Spinal cord (tissue), 10 donors: ENCODE measurements around the gene C1QTNF8. TPM values are rescaled to one million over a fixed set of nuclear protein-coding genes. Genes with fewer than 3 reads are reported as not detected.
"Not testable (repeated sequence)": the region's sequence is repeated elsewhere in the genome, so short reads cannot be mapped to it uniquely, and the experiment has no call there.

Source experiments
- DNase-seq, 6 donors: peaks; one replicate each; pipeline versions ENCODE4 v3.0.0 to v3.0.0-alpha.2; 2013 to 2015; ENCODE audit warnings: low spot score in 6 of 6, low read depth in 4 of 6
- H3K27ac ChIP-seq: one replicate; pipeline ENCODE4 v1.5.1; 2013; ENCODE audit warnings: low read depth, low read length, control low read depth
- H3K27me3 ChIP-seq: one replicate; pipeline ENCODE4 v1.6.1; 2013; ENCODE audit warnings: low read length; ENCODE audit not compliant: control insufficient read depth, insufficient read depth
- H3K36me3 ChIP-seq: one replicate; pipeline ENCODE4 v1.6.1; 2013; ENCODE audit warnings: low read length; ENCODE audit not compliant: control insufficient read depth, insufficient read depth
- H3K4me1 ChIP-seq: one replicate; pipeline ENCODE4 v1.6.1; 2013; ENCODE audit warnings: low read length; ENCODE audit not compliant: control insufficient read depth, insufficient read depth
- H3K4me3 ChIP-seq: one replicate; pipeline ENCODE4 v1.5.1; 2013; ENCODE audit warnings: low read depth, low read length, control low read depth
- H3K9me3 ChIP-seq: one replicate; pipeline ENCODE4 v1.6.1; 2013; ENCODE audit warnings: low read length; ENCODE audit not compliant: control insufficient read depth, insufficient read depth
- WGBS: methylation state at CpG from one replicate; pipeline ENCODE4 v1.1.5; 2013; ENCODE audit warnings: missing lambda C conversion rate; ENCODE audit not compliant: insufficient coverage; 5-methylcytosine and 5-hydroxymethylcytosine counted together
- polyA plus RNA-seq, 2 donors: library from polyadenylated mRNA; unstranded; fragments of 120-200 nt; gene quantifications; one replicate each; pipeline ENCODE4 v1.2.1, GENCODE V29; 2013; ENCODE audit not compliant: insufficient read length in 2 of 2
- total RNA-seq, 2 donors: library from RNA; depleted of rRNA in 1 of 2; stranded (reverse); fragments of 120-200 nt in 1 of 2; fragments of >200 nt in 1 of 2; gene quantifications; one replicate each; pipeline versions ENCODE4 v1.2.3 to v1.2.4, GENCODE V29; 2013 to 2014
- donor health status: healthy.

Gene C1QTNF8
- total and polyA plus RNA-seq, 4 donors: 0.17 to 0.59 (median 0.24) TPM

- 83% methylated on average over 16 of the region's 18 CpGs for WGBS
- Histone ChIP-seq H3K9me3 (no peaks in the 10 kb centered on the region), H3K4me1 (peaks cover 61% of the 10 kb centered on the region), H3K4me3 (no peak overlapping the region), H3K27me3 (no peaks in the 10 kb centered on the region), H3K27ac (no peak overlapping the region), H3K36me3 (peaks cover 5% of the 10 kb centered on the region)
- DNase-seq: no peak
These were observed 1.1 kb upstream of the C1QTNF8 start for GRCh38 chr16:1097156-1097555.

- 65% methylated on average over 16 of the region's 16 CpGs for WGBS
- Histone ChIP-seq H3K36me3 (peaks cover 5% of the 10 kb centered on the region), H3K27me3 (no peaks in the 10 kb centered on the region), H3K27ac (no peak overlapping the region), H3K4me1 (peaks cover 59% of the 10 kb centered on the region), H3K9me3 (no peaks in the 10 kb centered on the region), H3K4me3 (no peak overlapping the region)
- DNase-seq: no peak
These were observed 435 bp downstream of the C1QTNF8 start for GRCh38 chr16:1095450-1096168.

- no peaks in the 10 kb centered on the region for H3K9me3 ChIP-seq
- no peak overlapping the region for H3K27ac ChIP-seq
- 72% methylated on average over 27 of the region's 29 CpGs for WGBS
- no peak overlapping the region for H3K4me3 ChIP-seq
- peaks cover 3% of the 10 kb centered on the region for H3K27me3 ChIP-seq
- DNase-seq: no peak
- peaks cover 3% of the 10 kb centered on the region for H3K36me3 ChIP-seq
- H3K4me1 ChIP-seq: peaks cover 67% of the 10 kb centered on the region
These were observed 1.2 kb downstream of the C1QTNF8 start for GRCh38 chr16:1094601-1095449.

GRCh38 chr16:1094124-1094479 lies 1.9 kb downstream of the C1QTNF8 start:
- Histone ChIP-seq H3K4me1 (peaks cover 68% of the 10 kb centered on the region), H3K4me3 (no peak overlapping the region), H3K27ac (no peak overlapping the region), H3K36me3 (peaks cover 2% of the 10 kb centered on the region), H3K9me3 (no peaks in the 10 kb centered on the region), H3K27me3 (peaks cover 5% of the 10 kb centered on the region)
- no peak for DNase-seq
- 85% methylated on average over 9 of the region's 13 CpGs for WGBS

GRCh38 chr16:1093284-1094123 lies 2.5 kb downstream of the C1QTNF8 start:
- H3K4me1 ChIP-seq: peaks cover 68% of the 10 kb centered on the region
- 36% methylated on average over 75 of the region's 85 CpGs for WGBS
- peaks cover 2% of the 10 kb centered on the region for H3K36me3 ChIP-seq
- H3K9me3 ChIP-seq: no peaks in the 10 kb centered on the region
- peaks cover 5% of the 10 kb centered on the region for H3K27me3 ChIP-seq
- H3K4me3 ChIP-seq: no peak overlapping the region
- no peak overlapping the region for H3K27ac ChIP-seq
- no peak for DNase-seq

GRCh38 chr16:1092685-1093283 lies 3.3 kb downstream of the C1QTNF8 start:
- 96% methylated on average over 19 of the region's 40 CpGs for WGBS
- not testable (repeated sequence) for H3K27me3 ChIP-seq, DNase-seq, H3K4me3 ChIP-seq, H3K9me3 ChIP-seq, H3K36me3 ChIP-seq, H3K27ac ChIP-seq
- H3K4me1 ChIP-seq: peaks cover 62% of the 10 kb centered on the region

GRCh38 chr16:1091992-1092552 lies 4.0 kb downstream of the C1QTNF8 start:
- Histone ChIP-seq H3K4me1 (peaks cover 55% of the 10 kb centered on the region), H3K36me3 (peaks cover 2% of the 10 kb centered on the region), H3K27me3 (peaks cover 5% of the 10 kb centered on the region), H3K27ac (no peak overlapping the region), H3K9me3 (no peaks in the 10 kb centered on the region), H3K4me3 (no peak overlapping the region)
- DNase-seq: no peak
- WGBS: 95% methylated on average over 19 of the region's 27 CpGs

- Histone ChIP-seq H3K4me3 (no peak overlapping the region), H3K9me3 (no peaks in the 10 kb centered on the region), H3K36me3 (peaks cover 2% of the 10 kb centered on the region), H3K27me3 (peaks cover 5% of the 10 kb centered on the region), H3K4me1 (peaks cover 43% of the 10 kb centered on the region), H3K27ac (no peak overlapping the region)
- WGBS: 56% methylated on average over 22 of the region's 27 CpGs
- DNase-seq: no peak
These were observed 5.1 kb downstream of the C1QTNF8 start for GRCh38 chr16:1090620-1091587.
